ENCODE measurements around the gene PAX6.

Gene PAX6

GRCh38 chr11:31822175-31822926 lies 11.2 kb upstream of the PAX6 start:
- DNase-seq (ENCODE audit: low read depth in 2 of 2): no peak

GRCh38 chr11:31821766-31822165 lies 10.6 kb upstream of the PAX6 start:
- DNase-seq (ENCODE audit: low read depth in 2 of 2): no peak

GRCh38 chr11:31821235-31821764 lies 10.2 kb upstream of the PAX6 start:
- DNase-seq (ENCODE audit: low read depth in 2 of 2): no peak

- DNase-seq (ENCODE audit: low read depth in 2 of 2): no peak
Measured at GRCh38 chr11:31820438-31820818, 9.3 kb upstream of the PAX6 start.

- no peak for DNase-seq (ENCODE audit: low read depth in 2 of 2)
Measured at GRCh38 chr11:31819621-31820437, 8.7 kb upstream of the PAX6 start.

- no peak for DNase-seq (ENCODE audit: low read depth in 2 of 2)
Measured at GRCh38 chr11:31818874-31819331, 7.8 kb upstream of the PAX6 start.

- DNase-seq (ENCODE audit: low read depth in 2 of 2): no peak
Measured at GRCh38 chr11:31818425-31818755, 7.3 kb upstream of the PAX6 start.

- no peak for DNase-seq (ENCODE audit: low read depth in 2 of 2)
Measured at GRCh38 chr11:31817621-31818424, 6.7 kb upstream of the PAX6 start.

GRCh38 chr11:31817054-31817620 lies 6.0 kb upstream of the PAX6 start:
- DNase-seq (ENCODE audit: low read depth in 2 of 2): no peak

GRCh38 chr11:31816468-31817053 lies 5.4 kb upstream of the PAX6 start:
- DNase-seq (ENCODE audit: low read depth in 2 of 2): no peak

- no peak for DNase-seq (ENCODE audit: low read depth in 2 of 2)
Measured at GRCh38 chr11:31815711-31816467, 4.8 kb upstream of the PAX6 start.

- no peak for DNase-seq (ENCODE audit: low read depth in 2 of 2)
Measured at GRCh38 chr11:31814176-31814868, 3.2 kb upstream of the PAX6 start.

- DNase-seq (ENCODE audit: low read depth in 2 of 2): no peak
Measured at GRCh38 chr11:31813391-31814175, 2.5 kb upstream of the PAX6 start.

GRCh38 chr11:31812383-31813381 lies 1.6 kb upstream of the PAX6 start:
- DNase-seq (ENCODE audit: low read depth in 2 of 2): no peak

GRCh38 chr11:31809857-31810778 lies 1.0 kb downstream of the PAX6 start:
- DNase-seq (ENCODE audit: low read depth in 2 of 2): no peak

GRCh38 chr11:31809541-31809856 lies 1.6 kb downstream of the PAX6 start:
- no peak for DNase-seq (ENCODE audit: low read depth in 2 of 2)
